ENCODE measurements around the gene GIMAP6. TPM values are rescaled to one million over a fixed set of nuclear protein-coding genes. Genes with fewer than 3 reads are reported as not detected.
"Not testable (repeated sequence)": the region's sequence is repeated elsewhere in the genome, so short reads cannot be mapped to it uniquely, and the experiment has no call there.

Gene GIMAP6
- total RNA-seq, 1 experiment from 2014 or later: 0.13 TPM

GRCh38 chr7:150665896-150666295, 33.7 kb upstream of the GIMAP6 start (continued):
- TF ChIP-seq NR1H2 (CRISPR knock-in tag; IDR thresholded peaks at IDR 0.05) (no peak), RORB (CRISPR knock-in tag; IDR thresholded peaks at IDR 0.05) (no peak), ZNF232 (CRISPR knock-in tag; IDR thresholded peaks at IDR 0.05) (no peak)

GRCh38 chr7:150665089-150665748, 33.0 kb upstream of the GIMAP6 start:
- CTCF ChIA-PET: no interaction called here

GRCh38 chr7:150663802-150664494, 31.8 kb upstream of the GIMAP6 start:
- no peak for ATAC-seq
- H3K4me1 Mint-ChIP-seq: no peaks in the 10 kb centered on the region
- no peak overlapping the region for H3K27ac Mint-ChIP-seq
- ChIA-PET POLR2A (no interaction called here), CTCF (no interaction called here)
- H3K36me3 Mint-ChIP-seq: no peaks in the 10 kb centered on the region
- H3K9me3 Mint-ChIP-seq: peaks cover 7% of the 10 kb centered on the region
- no peak overlapping the region for H3K4me3 Mint-ChIP-seq
- H3K27me3 Mint-ChIP-seq (ENCODE audit: low read depth): peaks cover 43% of the 10 kb centered on the region
- no peak for TF ChIP-seq AR (CRISPR knock-in tag; IDR thresholded peaks at IDR 0.05)
- no peak for TF ChIP-seq ETV6 (CRISPR knock-in tag; IDR thresholded peaks at IDR 0.05)
- no peak for TF ChIP-seq JUN (CRISPR knock-in tag; IDR thresholded peaks at IDR 0.05)
- TF ChIP-seq ZNF532 (CRISPR knock-in tag; IDR thresholded peaks at IDR 0.05; ENCODE audit: borderline replicate concordance): no peak
- no peak for TF ChIP-seq MAX (CRISPR knock-in tag; IDR thresholded peaks at IDR 0.05)
- no peak for TF ChIP-seq ZNF416 (CRISPR knock-in tag; IDR thresholded peaks at IDR 0.05)
- TF ChIP-seq RELA (CRISPR knock-in tag; IDR thresholded peaks at IDR 0.05; ENCODE audit: borderline replicate concordance): no peak
- no peak for TF ChIP-seq NFE2L1 (CRISPR knock-in tag; IDR thresholded peaks at IDR 0.05)
- no peak for TF ChIP-seq CDX4 (CRISPR knock-in tag; IDR thresholded peaks at IDR 0.05; ENCODE audit: borderline replicate concordance)
- TF ChIP-seq GTF2I (CRISPR knock-in tag; conservative IDR thresholded peaks at IDR 0.05): no peak
- DNase-seq (ENCODE audit: low spot score): no peak

More at GRCh38 chr7:150665089-150665748, 33.0 kb upstream of the GIMAP6 start:
- ATAC-seq (no peak), DNase-seq (ENCODE audit: low spot score) (no peak)
- no peak for TF ChIP-seq SMAD3 (CRISPR knock-in tag; IDR thresholded peaks at IDR 0.05; ENCODE audit: borderline replicate concordance)
- no peak for TF ChIP-seq ZSCAN18 (CRISPR knock-in tag; IDR thresholded peaks at IDR 0.05)
- no peak for TF ChIP-seq FOXJ3 (CRISPR knock-in tag; IDR thresholded peaks at IDR 0.05; ENCODE audit: borderline replicate concordance)
- TF ChIP-seq OVOL2 (CRISPR knock-in tag; IDR thresholded peaks at IDR 0.05; ENCODE audit: borderline replicate concordance): no peak
- no peak overlapping the region for H3K27ac Mint-ChIP-seq
- POLR2A ChIA-PET: no interaction called here
- H3K4me1 Mint-ChIP-seq: no peaks in the 10 kb centered on the region
- H3K27me3 Mint-ChIP-seq (ENCODE audit: low read depth): peaks cover 36% of the 10 kb centered on the region
- no peak overlapping the region for H3K4me3 Mint-ChIP-seq
- H3K36me3 Mint-ChIP-seq: no peaks in the 10 kb centered on the region
- peaks cover 10% of the 10 kb centered on the region for H3K9me3 Mint-ChIP-seq

GRCh38 chr7:150662821-150663220, 30.6 kb upstream of the GIMAP6 start:
- H3K4me1 Mint-ChIP-seq; CTCF ChIA-PET; H3K9me3 Mint-ChIP-seq; ATAC-seq; POLR2A ChIA-PET; DNase-seq (ENCODE audit: low spot score); H3K27ac Mint-ChIP-seq; H3K4me3 Mint-ChIP-seq; H3K36me3 Mint-ChIP-seq: not testable (repeated sequence)
- peaks cover 39% of the 10 kb centered on the region for H3K27me3 Mint-ChIP-seq (ENCODE audit: low read depth)
